ENCODE measurements around the gene PLCB3. TPM values are rescaled to one million over a fixed set of nuclear protein-coding genes. Genes with fewer than 3 reads are reported as not detected.

The PLCB3 gene
- total and polyA plus RNA-seq, 2 donors (not counting 3 experiments of a cell fraction or from before 2014, with no cell fraction given) = 32.3 to 61.1 TPM

GRCh38 chr11:64208796-64209562 is 42.4 kb upstream of the PLCB3 start:
- Histone ChIP-seq H3K4me3 (replicated peaks in 1 of 3; ENCODE audit: insufficient read depth in 1 of 3, low read depth in 1 of 3, low read length in 3 of 3) (no peak overlapping the region), H2AFZ (ENCODE audit: low read depth, low read length) (no peak overlapping the region), H3K4me1 (ENCODE audit: control insufficient read depth, extremely low read depth, insufficient read depth, low read length) (peaks cover 34% of the 10 kb centered on the region), H3K9me1 (replicated peaks; ENCODE audit: control insufficient read depth, extremely low read depth, insufficient read depth, low read length) (no peaks in the 10 kb centered on the region), H3K27me3 (ENCODE audit: control insufficient read depth in 2 of 2, insufficient read depth in 2 of 2, low read length in 2 of 2) (no peaks in the 10 kb centered on the region), H4K20me1 (replicated peaks; ENCODE audit: control insufficient read depth, extremely low read depth, insufficient read depth, low read length) (no peaks in the 10 kb centered on the region), H3K79me2 (ENCODE audit: control insufficient read depth, insufficient read depth, low read length) (peaks cover 12% of the 10 kb centered on the region), H3K4me2 (ENCODE audit: insufficient read depth, low read length) (no peak overlapping the region), H3K36me3 (ENCODE audit: control insufficient read depth in 2 of 2, extremely low read depth in 1 of 2, insufficient read depth in 2 of 2, low read length in 2 of 2) (peaks cover under 1 to 9% of the 10 kb centered on the region in 2 experiments), H3K9ac (replicated peaks; ENCODE audit: extremely low read depth, insufficient read depth, low read length) (no peak overlapping the region), H3K9me3 (replicated peaks; ENCODE audit: control insufficient read depth, insufficient read depth, low read length) (no peaks in the 10 kb centered on the region), H3K27ac (ENCODE audit: insufficient read depth, low read depth, low read length) (peak overlapping the region; percentile 91)
- ChIA-PET POLR2A (no interaction called here), CTCF (interaction anchor here (4.9 to 11.5 kb wide), 2 partner anchors 7 to 94 kb away, joined by 40 to 413 read pairs; partner anchors contain the start of genes CATSPERZ and ESRRA)
- dilution Hi-C loops (cut with MboI; ENCODE audit: extremely low pct_ligation_motif_present, low sequenced_read_pairs) (no loop called here), intact Hi-C loops (cut with micrococcal nuclease) (no loop called here)
- DNase-seq (ENCODE audit: low read depth, low spot score) (no peak), FAIRE-seq (no peak)
- BruUV-seq (replicated peaks) = no TSS peak
- TF ChIP-seq JUN (IDR thresholded peaks at IDR 0.05; ENCODE audit: borderline replicate concordance, insufficient read depth, insufficient read length, low read depth) (no peak), EZH2 (IDR thresholded peaks at IDR 0.05; ENCODE audit: borderline replicate concordance, low read depth, low read length, severe bottlenecking) (no peak), FOS (IDR thresholded peaks at IDR 0.05; ENCODE audit: borderline replicate concordance, insufficient read depth, low read length) (no peak), POLR2A (IDR thresholded peaks at IDR 0.05; ENCODE audit: low read depth, low read length) (no peak), POLR2AphosphoS5 (IDR thresholded peaks at IDR 0.05; ENCODE audit: insufficient read depth, low read depth, low read length) (no peak)

GRCh38 chr11:64209563-64209843 is 41.8 kb upstream of the PLCB3 start:
- BruUV-seq (replicated peaks) = no TSS peak
- Histone ChIP-seq H4K20me1 (replicated peaks; ENCODE audit: control insufficient read depth, extremely low read depth, insufficient read depth, low read length) (no peaks in the 10 kb centered on the region), H3K4me1 (ENCODE audit: control insufficient read depth, extremely low read depth, insufficient read depth, low read length) (peaks cover 34% of the 10 kb centered on the region), H3K79me2 (ENCODE audit: control insufficient read depth, insufficient read depth, low read length) (peaks cover 12% of the 10 kb centered on the region), H3K4me3 (replicated peaks in 1 of 3; ENCODE audit: insufficient read depth in 1 of 3, low read depth in 1 of 3, low read length in 3 of 3) (no peak overlapping the region), H3K27ac (ENCODE audit: insufficient read depth, low read depth, low read length) (no peak overlapping the region), H3K9me1 (replicated peaks; ENCODE audit: control insufficient read depth, extremely low read depth, insufficient read depth, low read length) (no peaks in the 10 kb centered on the region), H3K36me3 (ENCODE audit: control insufficient read depth in 2 of 2, extremely low read depth in 1 of 2, insufficient read depth in 2 of 2, low read length in 2 of 2) (peaks cover 0 to 7% of the 10 kb centered on the region in 2 experiments), H3K4me2 (ENCODE audit: insufficient read depth, low read length) (no peak overlapping the region), H2AFZ (ENCODE audit: low read depth, low read length) (no peak overlapping the region), H3K9me3 (replicated peaks; ENCODE audit: control insufficient read depth, insufficient read depth, low read length) (no peaks in the 10 kb centered on the region), H3K27me3 (ENCODE audit: control insufficient read depth in 2 of 2, insufficient read depth in 2 of 2, low read length in 2 of 2) (no peaks in the 10 kb centered on the region), H3K9ac (replicated peaks; ENCODE audit: extremely low read depth, insufficient read depth, low read length) (no peak overlapping the region)
- intact Hi-C loops (cut with micrococcal nuclease) = no loop called here
- dilution Hi-C loops (cut with MboI; ENCODE audit: extremely low pct_ligation_motif_present, low sequenced_read_pairs) = no loop called here
- CTCF ChIA-PET = interaction anchor here (11.5 kb wide), 1 partner anchor 94 kb away, joined by 413 read pairs; the partner anchor contains the start of genes CATSPERZ and ESRRA
- POLR2A ChIA-PET = no interaction called here
- TF ChIP-seq POLR2AphosphoS5 (IDR thresholded peaks at IDR 0.05; ENCODE audit: insufficient read depth, low read depth, low read length) (no peak), POLR2A (IDR thresholded peaks at IDR 0.05; ENCODE audit: low read depth, low read length) (no peak)
- FAIRE-seq (no peak), DNase-seq (ENCODE audit: low read depth, low spot score) (no peak)

All from endothelial cell of umbilical vein (primary cell).